PC-3 (cell line): ENCODE measurements around the gene NUP50.

ENCODE experiments used
- EZH2phosphoT487 ChIP-seq: fragments of 300-600 bp; sonication (generic); IDR thresholded peaks from 2 replicates; pipeline ENCODE4 v1.6.1; 2018; ENCODE audit warnings: mild to moderate bottlenecking, antibody characterized with exemption, low read length, borderline replicate concordance
- TF ChIP-seq, protein P1 (sequence below): fragments of 300-600 bp; sonication (generic); conservative IDR thresholded peaks from 2 replicates; pipeline ENCODE4 v1.5.1; 2017; ENCODE audit warnings: antibody characterized with exemption, low read depth, mild to moderate bottlenecking, low read length

- TF ChIP-seq, protein P1, sequence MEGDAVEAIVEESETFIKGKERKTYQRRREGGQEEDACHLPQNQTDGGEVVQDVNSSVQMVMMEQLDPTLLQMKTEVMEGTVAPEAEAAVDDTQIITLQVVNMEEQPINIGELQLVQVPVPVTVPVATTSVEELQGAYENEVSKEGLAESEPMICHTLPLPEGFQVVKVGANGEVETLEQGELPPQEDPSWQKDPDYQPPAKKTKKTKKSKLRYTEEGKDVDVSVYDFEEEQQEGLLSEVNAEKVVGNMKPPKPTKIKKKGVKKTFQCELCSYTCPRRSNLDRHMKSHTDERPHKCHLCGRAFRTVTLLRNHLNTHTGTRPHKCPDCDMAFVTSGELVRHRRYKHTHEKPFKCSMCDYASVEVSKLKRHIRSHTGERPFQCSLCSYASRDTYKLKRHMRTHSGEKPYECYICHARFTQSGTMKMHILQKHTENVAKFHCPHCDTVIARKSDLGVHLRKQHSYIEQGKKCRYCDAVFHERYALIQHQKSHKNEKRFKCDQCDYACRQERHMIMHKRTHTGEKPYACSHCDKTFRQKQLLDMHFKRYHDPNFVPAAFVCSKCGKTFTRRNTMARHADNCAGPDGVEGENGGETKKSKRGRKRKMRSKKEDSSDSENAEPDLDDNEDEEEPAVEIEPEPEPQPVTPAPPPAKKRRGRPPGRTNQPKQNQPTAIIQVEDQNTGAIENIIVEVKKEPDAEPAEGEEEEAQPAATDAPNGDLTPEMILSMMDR: no peak
- no peak for TF ChIP-seq EZH2phosphoT487
Observed at GRCh38 chr22:45194686-45195085, 31.0 kb downstream of the NUP50 start.
